Measurements from ENCODE around the gene TIMM29. TPM values are rescaled to one million over a fixed set of nuclear protein-coding genes. Genes with fewer than 3 reads are reported as not detected.
A peak's percentile ranks its signal among the peaks of the same experiment; 100 is the strongest.

TIMM29 gene
- total RNA-seq, 4 donors from 2014 or later: 37.6 to 51.1 (median 40.9) TPM

DNA sequence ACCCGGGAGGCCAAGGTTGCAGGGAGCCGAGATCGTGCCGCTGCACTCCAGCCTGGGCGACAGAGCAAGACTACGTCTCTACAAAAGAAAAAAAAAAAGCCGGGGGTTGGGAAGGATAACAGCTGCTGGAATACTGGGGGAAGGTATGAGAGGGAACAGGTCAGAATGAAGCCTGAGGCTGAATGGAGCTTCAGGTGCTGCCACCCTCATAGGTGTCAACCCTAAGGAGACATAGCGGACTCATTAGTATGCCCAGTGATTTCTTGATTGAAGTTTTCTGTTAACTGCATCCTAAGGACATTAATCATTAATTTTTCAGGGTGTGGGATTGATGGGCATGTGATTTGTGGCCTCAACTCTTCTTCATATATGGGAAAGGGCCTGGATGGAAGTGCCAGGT, 38.2 kb downstream of the TIMM29 start:
- Histone ChIP-seq H3K4me3 (no peak overlapping the region), H3K9me3 (no peaks in the 10 kb centered on the region), H3K4me1 (peaks cover 0 to 33% (median 8%) of the 10 kb centered on the region in 3 donors), H3K36me3 (no peaks in the 10 kb centered on the region), H3K27ac (no peak overlapping the region), H3K27me3 (no peaks in the 10 kb centered on the region)
- TF ChIP-seq EP300 (IDR thresholded peaks at IDR 0.05): no peak
- ATAC-seq: no peak
- WGBS, 2 donors (ENCODE audit: low coverage in 1 of 2): 72 to 83% methylated on average over 6 to 8 of the region's 8 CpGs

DNA sequence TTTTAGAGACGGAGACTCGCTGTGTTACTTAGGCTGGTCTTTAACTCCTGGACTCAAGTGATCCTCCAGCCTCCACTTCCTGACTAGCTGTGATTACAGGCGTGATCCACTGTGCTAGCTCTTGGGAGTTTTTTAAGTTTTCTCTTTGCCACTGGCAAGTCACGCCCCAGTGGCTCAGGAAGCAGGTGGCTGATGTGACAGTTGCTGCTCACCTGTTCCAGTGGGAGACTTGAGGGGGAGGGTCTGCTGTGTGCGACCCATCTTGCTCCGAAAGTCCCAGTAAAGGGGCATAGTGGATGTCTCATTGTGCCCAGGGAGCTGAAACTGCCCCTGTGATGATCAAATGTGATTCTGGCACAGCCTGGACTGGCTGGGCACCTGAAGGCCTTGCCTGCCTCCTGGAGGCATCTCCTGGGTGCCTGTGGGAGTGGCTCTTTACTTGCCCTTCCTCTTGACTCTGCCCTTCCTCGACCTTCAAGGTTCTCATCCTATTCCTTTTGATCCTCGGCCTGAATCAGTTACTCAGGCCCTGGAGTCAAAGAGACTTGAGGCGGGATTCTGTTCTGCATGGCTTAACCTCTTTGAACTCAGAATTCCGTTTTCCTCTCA, 40.0 kb downstream of the TIMM29 start:
- Histone ChIP-seq H3K36me3 (no peaks in the 10 kb centered on the region), H3K4me3 (no peak overlapping the region), H3K27me3 (no peaks in the 10 kb centered on the region), H3K27ac (no peak overlapping the region), H3K9me3 (no peaks in the 10 kb centered on the region), H3K4me1 (peaks cover 0 to 15% (median 0%) of the 10 kb centered on the region in 3 donors)
- 57 to 58% methylated on average over 2 to 6 of the region's 10 CpGs for WGBS, 2 donors (ENCODE audit: low coverage in 1 of 2)
- ATAC-seq: no peak
- TF ChIP-seq, protein P1, sequence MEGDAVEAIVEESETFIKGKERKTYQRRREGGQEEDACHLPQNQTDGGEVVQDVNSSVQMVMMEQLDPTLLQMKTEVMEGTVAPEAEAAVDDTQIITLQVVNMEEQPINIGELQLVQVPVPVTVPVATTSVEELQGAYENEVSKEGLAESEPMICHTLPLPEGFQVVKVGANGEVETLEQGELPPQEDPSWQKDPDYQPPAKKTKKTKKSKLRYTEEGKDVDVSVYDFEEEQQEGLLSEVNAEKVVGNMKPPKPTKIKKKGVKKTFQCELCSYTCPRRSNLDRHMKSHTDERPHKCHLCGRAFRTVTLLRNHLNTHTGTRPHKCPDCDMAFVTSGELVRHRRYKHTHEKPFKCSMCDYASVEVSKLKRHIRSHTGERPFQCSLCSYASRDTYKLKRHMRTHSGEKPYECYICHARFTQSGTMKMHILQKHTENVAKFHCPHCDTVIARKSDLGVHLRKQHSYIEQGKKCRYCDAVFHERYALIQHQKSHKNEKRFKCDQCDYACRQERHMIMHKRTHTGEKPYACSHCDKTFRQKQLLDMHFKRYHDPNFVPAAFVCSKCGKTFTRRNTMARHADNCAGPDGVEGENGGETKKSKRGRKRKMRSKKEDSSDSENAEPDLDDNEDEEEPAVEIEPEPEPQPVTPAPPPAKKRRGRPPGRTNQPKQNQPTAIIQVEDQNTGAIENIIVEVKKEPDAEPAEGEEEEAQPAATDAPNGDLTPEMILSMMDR (IDR thresholded peaks at IDR 0.05): no peak
- TF ChIP-seq POLR2AphosphoS5 (IDR thresholded peaks at IDR 0.05): no peak
- no peak for TF ChIP-seq EP300 (IDR thresholded peaks at IDR 0.05)
- no peak for TF ChIP-seq POLR2A (IDR thresholded peaks at IDR 0.05)

- Histone ChIP-seq H3K36me3 (no peaks in the 10 kb centered on the region), H3K27me3 (no peaks in the 10 kb centered on the region), H3K4me3 (no peak overlapping the region), H3K27ac (no peak overlapping the region), H3K9me3 (no peaks in the 10 kb centered on the region), H3K4me1 (peaks cover 0 to 33% (median 13%) of the 10 kb centered on the region in 3 donors)
- 83 to 85% methylated on average over 2 to 8 of the region's 8 CpGs for WGBS, 2 donors (ENCODE audit: low coverage in 1 of 2)
- TF ChIP-seq POLR2AphosphoS5 (IDR thresholded peaks at IDR 0.05): no peak
- TF ChIP-seq EP300 (IDR thresholded peaks at IDR 0.05): no peak
- TF ChIP-seq, protein P1 (IDR thresholded peaks at IDR 0.05): no peak
- TF ChIP-seq POLR2A (IDR thresholded peaks at IDR 0.05): no peak
- no peak for ATAC-seq
These were observed 42.6 kb downstream of the TIMM29 start for GRCh38 chr19:10971107-10971726.

- Histone ChIP-seq H3K36me3 (no peaks in the 10 kb centered on the region), H3K4me3 (peak overlapping the region in 1 of 2 donors; percentile 25), H3K4me1 (peaks cover 0 to 52% (median 24%) of the 10 kb centered on the region in 3 donors), H3K27me3 (no peaks in the 10 kb centered on the region), H3K27ac (peak overlapping the region; percentile 12 to 82 (median 76)), H3K9me3 (no peaks in the 10 kb centered on the region)
- peak; percentile 73 for ATAC-seq
- WGBS, 2 donors (ENCODE audit: low coverage in 1 of 2): 0 to 28% methylated on average over 1 to 14 of the region's 19 CpGs
- TF ChIP-seq, protein P1 (IDR thresholded peaks at IDR 0.05): no peak
- TF ChIP-seq EP300 (IDR thresholded peaks at IDR 0.05): no peak
- no peak for TF ChIP-seq POLR2A (IDR thresholded peaks at IDR 0.05)
- no peak for TF ChIP-seq POLR2AphosphoS5 (IDR thresholded peaks at IDR 0.05)
These were observed 46.9 kb downstream of the TIMM29 start for GRCh38 chr19:10975374-10976130.

DNA sequence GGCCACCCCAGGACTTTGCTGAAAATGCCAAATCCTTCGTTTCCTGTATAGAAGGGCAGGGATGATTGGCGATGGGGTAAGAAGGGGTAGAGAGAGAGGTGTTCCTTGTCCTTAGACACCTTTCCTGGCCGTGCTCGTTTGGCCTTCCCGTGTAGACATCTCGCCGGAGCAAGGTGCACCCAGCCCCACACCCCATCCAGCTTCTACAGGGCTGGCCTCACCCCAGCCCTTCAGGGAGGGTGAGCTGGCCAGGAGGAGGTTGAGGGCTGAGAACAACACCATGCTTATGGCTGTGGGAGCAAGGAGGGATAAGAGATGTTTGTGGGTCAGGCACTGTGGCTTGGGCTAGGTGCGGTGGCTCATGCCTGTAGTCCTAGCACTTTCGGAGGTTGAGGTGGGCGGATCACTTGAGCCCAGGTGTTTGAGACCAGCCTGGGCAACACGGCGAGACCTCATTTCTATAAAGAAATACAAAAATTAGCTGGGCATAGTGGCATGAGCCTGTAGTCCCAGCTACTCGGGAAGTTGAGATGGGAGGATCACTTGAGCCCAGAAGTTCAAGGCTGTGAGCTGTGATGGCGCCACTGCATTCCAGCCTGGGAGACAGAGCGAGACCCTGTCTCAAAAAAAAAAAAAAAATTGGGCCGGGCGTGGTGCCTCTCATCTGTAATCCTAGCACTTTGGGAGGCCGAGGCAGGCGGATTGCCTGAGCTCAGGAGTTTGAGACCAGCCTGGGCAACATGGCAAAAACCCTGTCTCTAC, 47.7 kb downstream of the TIMM29 start:
- Histone ChIP-seq H3K9me3 (no peaks in the 10 kb centered on the region), H3K27me3 (no peaks in the 10 kb centered on the region), H3K4me1 (peaks cover 0 to 60% (median 24%) of the 10 kb centered on the region in 3 donors), H3K4me3 (peak overlapping the region in 1 of 2 donors; percentile 25), H3K27ac (peak overlapping the region; percentile 12 to 82 (median 76)), H3K36me3 (no peaks in the 10 kb centered on the region)
- peak; percentile 42 for ATAC-seq
- WGBS, 2 donors (ENCODE audit: low coverage in 1 of 2): 54 to 81% methylated on average over 7 to 12 of the region's 19 CpGs
- TF ChIP-seq, protein P1 (IDR thresholded peaks at IDR 0.05): no peak
- TF ChIP-seq EP300 (IDR thresholded peaks at IDR 0.05): no peak
- TF ChIP-seq POLR2AphosphoS5 (IDR thresholded peaks at IDR 0.05): no peak
- no peak for TF ChIP-seq POLR2A (IDR thresholded peaks at IDR 0.05)
